Effector CD8-positive, alpha-beta T cell (primary cell): Measurements from ENCODE around the gene FXYD6.

Experiments
- DNase-seq: peaks from one replicate; lab custom pipeline; 2025; lab: John Stamatoyannopoulos, UW

The FXYD6 gene

DNA sequence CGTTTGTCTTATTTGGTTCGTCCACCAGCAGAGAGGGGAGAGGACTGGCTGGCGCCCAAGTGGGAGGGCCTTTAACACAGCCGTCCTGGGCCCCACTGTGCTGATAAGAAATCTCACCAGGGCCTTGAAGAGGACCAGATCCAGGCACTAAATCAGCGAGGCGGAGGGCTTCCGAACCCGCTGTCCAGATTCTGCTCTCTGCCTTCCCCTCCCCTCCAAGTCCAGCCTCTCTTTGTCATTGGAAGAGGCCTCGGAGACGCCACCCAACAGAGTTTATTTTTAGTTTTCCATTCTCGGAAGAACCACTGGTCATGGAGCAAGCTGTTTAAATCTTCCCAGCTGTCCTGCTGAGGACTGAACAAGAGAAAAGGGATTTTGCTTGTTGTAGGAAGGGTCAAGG, 9.3 kb upstream of the FXYD6 start:
- DNase-seq = no peak

DNA sequence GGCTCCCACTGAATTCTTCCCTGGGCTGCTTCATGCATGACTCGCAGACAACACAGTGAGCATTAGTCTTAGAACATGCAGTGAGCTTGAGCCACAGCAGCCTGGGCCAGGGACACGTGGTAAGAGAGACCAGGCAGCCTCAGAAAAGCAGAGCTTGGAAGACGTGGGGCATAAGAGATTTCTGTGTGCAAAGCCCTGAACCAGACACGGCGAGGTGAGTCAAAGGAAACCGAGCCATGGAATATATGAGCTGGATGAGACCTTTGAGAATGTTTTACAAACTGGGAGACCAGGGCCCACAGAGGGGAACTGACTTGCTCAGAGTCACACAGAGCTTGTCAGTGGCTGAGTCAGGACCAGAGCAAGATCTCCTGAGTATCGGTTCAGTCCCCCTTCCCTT, 8.5 kb upstream of the FXYD6 start:
- no peak for DNase-seq

DNA sequence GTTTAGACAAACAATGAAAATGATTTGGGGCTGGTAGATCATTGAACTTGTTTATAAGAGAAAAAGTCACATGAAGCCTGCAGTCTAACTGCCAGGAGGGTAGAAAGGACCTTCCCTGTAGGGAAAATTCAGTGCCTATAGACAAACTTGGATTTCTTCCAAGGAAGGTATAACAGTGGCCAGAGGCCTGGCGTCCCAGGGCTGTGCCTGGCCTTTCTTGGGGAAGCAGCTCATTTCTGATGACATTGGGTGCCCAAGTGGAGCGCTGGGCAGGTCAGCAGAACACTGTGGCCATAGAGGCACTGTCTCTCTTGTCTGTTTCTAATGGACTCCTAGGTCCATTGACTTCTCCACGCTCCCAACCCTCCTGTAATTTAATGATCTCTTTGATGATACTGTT, 6.6 kb upstream of the FXYD6 start:
- no peak for DNase-seq

DNA sequence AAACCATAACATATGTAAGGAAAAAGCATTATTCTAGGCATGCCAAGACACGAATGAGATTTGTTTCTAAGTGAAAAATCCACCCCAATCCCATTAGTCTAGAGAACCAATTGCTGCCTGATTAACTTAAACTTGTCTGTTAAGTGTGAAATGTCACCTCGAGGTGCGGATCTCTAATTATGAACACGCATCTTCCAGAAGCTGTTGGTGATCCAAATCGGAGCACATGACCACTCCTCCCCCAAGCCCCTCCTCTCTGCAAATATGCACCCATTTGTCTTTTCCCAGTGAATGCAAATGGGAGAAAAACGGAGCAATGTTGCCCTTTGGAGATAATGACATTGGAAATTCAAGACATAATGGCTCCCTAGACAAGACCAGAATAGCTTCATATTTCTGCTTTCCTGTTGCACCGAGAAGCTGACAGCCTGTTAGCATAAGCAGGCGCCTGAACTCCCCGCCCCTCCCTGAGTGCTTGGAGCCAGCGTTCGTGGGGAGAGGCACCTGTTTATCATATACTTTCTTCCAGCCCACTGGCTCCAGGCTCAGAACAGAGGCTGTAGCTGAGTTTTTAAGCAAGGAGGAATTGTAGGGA, 6.0 kb upstream of the FXYD6 start:
- no peak for DNase-seq

DNA sequence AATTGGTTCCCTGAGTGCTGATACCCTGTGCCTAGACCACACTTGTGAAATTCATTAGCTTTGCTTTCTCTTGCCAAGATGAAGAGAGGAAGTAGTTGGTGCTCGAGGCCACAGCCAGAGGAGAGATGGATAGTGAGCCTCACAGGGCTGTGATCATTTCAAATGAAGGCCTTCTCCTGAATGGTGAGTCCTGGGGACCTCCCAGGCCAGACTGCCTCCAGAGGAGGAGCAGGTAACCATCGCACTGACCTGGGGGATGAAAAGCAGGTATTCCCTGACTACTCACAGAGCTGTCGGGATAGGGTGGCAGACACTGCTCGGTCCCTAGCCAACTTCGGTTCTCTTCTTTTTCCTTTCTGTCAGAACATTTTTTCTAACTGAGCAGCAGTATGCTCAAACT, 4.8 kb upstream of the FXYD6 start:
- DNase-seq = no peak

DNA sequence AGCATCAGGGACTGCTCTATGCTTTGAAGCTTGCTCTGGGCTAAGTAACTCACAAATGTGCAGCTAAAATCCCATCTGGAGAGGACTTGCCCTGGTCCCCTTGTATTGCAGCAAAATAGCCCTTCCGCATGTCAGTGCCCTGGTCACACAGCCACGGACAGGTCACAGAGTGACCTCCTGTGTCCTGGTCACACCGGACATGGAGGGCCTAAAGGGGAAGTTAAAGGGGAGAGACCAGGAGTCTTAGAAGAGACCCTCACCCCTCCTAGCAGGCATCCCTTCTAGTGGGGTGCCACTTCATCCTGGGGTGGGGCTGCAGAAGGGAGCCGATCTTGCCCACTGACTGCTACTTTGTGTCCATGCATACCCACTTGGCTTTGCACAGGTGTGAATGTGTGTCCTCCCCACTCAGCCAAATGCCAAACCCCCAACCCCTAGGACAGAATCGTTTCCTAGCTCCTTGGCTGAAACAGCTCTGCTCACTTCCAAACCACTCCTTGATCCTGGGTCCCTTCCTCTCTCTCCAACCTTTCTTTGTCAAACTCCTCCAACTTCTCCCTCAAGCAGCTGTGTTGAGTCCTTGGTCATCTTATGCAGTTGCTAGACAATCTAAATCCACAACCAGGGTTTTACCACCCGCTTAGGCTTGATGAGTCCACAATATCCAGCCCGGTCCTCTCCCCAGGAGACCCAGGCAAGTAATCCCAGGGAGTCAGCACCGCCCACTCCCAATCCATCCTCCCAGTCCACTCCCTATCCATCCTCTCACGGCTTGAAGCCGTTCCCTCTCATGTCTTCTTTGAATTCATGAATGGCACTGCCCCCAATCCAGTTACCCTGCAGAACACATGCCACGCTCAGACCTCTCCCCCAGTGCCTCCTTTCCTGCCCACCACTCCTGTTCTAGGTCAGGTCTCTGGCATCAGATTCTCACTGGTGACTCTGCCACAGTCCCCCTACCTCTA, 3.3 kb upstream of the FXYD6 start:
- no peak for DNase-seq

DNA sequence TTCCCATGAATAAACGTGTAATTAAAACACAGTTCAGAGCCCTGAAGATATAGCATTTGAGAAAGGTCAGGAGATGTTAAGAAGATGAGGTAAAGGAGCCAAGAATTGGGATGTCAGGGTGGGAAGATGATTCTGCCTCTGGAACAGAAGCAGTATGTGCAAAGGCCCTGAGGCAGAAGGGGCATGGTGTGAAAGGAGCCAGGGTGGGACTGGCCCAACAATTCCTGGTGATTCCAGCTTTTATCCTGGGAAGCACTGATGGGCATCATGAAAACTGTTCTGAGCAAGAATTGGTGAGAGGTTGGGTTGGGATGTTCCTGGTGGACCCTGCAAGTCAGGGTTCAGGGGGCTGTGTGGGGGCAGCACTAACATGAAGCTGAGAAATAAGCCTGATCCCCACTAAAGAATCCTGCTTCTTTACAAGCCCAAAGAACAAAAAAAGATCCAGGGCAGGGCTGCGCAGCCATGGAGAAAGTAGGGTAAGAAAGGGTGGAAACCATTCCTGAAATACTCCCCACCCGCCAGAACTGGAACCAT, 2.5 kb upstream of the FXYD6 start:
- no peak for DNase-seq

DNA sequence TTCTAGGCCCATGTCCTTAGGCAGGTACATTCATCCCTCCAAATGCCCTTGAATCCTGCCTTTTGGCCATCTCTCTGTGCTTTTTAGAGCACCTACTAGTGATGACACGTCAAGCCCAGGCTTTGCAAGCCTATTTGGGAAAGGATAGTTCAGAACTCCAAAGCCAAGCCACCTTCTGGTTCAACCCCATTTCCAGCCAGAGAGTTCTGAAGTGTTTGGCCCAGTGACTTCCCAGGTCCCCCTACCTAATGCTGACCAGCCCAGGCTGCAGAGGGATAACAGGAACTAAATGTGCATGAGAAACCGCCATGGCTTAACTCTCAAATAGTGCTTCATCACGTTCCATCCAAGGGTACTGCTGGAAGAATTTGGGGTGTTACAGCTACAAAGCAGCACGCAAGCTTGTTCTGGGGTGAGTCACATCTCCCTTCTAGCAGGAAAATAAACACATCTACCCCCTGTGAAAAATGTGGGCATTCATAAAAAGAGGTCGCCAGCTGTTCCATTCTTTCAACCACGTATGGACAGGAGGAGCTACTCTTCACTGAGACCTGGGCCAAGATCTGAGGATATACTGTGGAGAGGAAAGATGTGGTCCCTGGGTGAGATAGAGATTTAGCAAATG, 2.0 kb upstream of the FXYD6 start:
- DNase-seq = no peak

DNA sequence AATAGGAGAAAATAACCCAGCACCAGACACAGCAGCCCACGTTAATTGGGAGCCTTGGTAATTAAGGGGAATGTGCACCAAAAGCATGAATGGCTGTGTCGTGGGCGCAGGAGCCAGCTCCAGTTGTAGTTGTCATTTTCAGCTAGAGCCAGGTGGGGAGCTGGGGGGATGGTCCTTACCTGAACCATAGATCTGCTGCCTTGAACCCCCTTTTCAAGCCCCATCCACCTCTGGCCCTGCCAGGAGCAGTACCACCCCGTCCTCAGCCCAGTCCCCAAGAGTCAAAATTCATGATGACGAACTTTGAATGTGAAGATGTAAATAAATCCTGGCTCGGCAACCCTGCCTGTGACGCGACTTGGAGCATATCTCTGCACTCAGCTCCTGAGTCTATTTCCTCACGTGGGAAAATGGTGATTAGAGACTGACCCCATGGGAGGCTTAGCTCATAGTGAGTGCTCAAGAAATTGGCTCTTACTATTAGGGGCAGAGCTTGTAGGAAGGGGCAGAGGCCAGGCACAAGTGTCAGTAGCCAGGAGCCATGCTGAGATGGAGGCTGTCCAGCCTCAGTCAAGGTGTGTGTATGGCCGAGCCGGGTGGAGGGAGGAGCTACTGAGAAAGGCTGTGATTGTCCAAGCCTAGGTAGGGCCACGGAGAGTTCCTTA, 794 bp upstream of the FXYD6 start:
- DNase-seq = no peak

DNA sequence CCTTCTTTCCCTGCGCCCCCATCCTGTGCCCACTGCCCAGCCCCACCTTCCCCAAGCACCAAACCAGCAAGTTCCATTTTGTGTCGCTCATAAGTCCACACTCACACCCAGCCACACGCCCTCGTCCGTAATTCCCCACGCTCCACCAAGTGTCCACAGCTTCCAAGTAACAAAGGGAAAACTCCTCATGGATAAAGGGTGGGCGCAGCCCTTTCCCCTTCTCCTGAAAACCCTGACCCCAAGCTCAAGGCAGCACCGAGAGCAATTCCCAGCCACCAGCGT, 458 bp downstream of the FXYD6 start:
- DNase-seq = no peak

DNA sequence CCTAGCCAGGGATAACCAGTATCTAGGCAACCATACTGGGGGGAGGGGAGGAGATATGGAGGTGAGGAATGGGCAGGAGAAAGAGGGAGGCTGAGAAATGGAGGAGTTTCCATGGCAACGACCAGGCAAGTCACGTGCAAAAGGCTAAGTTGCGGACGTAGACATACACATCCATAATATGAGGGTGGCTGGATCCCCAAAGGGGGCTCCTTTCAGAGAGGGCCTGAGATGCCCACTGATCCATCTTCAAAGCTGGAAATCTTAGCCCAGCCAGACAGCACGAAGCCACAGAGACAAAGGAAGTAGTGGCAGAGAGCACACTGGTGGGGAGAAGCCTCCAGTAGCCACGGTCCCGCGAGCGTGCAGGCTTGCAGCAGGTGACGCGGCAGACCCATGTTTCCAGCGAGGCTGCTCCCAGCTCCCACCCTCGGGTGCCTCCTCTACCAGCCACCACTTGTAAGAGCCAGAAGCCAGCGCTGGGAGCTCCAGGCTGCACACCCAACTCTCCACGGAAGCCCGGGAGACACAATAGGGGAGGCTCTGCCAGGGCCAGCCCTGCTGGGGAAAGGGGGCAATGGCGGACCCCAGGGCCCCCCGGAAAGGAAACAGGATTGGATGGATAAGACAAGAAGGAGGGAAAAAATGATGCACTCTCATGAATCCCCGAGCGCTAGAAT, 938 bp downstream of the FXYD6 start:
- no peak for DNase-seq

DNA sequence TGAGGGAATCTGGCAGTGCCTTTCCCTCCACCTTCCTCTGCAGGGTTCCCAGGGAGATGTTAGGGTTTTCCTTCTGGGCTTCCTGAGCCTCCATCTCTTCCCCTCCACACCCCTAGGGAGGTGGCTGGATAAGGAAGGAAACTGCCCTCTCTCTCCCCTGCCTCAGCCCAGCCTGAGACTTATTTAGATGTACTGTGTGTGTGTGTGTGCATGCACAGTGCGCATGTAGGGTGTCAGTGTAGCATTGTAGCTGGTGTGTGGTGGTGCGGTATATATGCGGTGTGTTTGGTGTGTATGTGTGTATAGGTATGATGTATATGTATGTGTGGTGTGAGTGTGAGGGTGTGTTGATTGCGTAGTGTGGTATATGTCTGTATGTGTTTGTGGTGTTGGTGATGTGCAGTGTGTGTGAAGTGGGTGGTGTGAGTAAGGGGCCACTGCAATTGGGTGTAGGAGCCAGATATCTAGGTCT, 1.5 kb downstream of the FXYD6 start:
- no peak for DNase-seq

DNA sequence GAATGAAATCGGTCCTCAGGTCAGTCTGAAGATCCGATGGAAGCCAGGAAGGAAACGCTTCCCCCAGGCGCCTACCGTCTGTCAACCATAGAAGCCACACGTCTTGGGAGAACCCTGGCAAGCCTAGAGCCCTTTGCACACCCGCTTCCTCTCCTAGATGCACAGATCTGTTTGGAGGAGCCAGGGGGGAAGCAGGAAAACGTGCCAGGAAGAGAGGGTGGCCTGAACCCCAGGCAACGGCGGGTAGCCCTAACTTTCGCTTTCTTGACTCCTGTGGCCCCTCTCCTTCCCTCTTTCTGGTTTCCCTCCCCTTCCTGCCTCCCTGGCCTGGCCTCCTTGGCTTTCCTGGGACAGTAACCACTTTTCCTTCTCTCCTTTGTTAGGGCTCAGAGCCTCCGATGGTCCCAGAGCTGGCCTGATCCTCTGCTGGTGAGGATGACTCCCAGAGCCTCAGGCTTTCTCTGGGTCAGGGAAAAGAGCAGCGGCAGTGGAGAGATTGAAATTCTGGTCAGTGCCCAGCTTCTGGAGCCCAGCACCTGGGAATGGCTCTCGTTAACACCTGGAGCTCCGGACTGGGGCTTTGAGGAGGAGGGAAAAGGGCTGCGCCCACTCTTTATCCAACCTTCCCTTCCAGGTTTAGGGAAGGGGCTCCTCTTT, 2.1 kb downstream of the FXYD6 start:
- DNase-seq = no peak

DNA sequence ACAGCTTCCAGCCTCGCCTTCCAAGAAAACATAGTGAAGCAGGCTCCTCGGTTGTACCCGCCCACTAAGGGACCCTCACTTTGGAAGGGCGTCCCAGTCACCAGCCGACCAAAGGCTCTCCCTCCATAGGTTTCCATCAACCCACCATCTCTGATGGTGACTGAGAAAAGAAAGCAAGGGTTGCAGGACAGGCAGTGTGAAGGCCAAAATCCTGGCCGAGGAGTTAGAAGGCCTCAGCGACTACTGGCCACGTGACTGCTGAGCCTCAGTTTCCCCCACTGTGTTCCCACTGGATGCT, 2.7 kb downstream of the FXYD6 start:
- DNase-seq = no peak

DNA sequence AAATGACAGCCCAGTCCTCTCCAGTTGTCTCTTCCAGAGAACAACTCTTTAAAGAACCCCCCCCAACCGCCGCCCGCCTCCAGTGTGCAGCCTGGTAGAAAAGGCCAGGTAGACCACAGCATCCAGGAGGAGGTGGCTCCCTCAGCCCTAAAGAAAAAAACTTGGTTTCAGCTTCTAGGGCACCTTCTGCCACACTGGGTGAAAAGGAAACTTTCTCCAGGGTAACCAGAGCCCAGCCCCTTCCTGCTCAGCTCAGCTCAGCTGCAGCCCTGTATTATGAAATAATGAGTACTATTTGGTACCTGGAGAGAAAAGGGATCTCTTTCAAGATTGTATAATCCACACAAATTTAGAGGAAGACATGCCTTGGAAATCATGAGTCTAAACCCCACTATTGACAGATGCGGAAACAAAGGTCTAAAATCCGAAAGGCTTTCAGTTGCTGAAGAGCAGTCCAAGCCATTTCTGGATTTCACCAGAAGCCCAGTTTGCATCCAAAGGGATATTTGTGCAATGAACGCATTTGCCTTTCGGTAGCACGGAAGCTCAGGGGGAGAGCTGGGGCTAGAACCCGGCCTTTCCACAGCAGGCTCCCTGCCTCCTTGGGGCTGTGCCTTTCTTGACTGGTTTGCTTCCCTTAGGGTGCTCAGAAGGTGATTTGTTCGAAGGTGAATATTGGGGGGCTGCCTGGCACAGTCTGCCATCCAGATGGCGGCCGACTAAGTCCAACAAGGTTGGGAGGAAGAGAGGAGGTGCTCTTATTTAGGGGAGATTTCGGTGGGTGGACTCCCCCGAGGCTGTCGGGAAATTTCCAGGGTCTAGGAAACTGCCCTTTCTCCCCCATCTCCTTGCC, 3.3 kb downstream of the FXYD6 start:
- DNase-seq = no peak

DNA sequence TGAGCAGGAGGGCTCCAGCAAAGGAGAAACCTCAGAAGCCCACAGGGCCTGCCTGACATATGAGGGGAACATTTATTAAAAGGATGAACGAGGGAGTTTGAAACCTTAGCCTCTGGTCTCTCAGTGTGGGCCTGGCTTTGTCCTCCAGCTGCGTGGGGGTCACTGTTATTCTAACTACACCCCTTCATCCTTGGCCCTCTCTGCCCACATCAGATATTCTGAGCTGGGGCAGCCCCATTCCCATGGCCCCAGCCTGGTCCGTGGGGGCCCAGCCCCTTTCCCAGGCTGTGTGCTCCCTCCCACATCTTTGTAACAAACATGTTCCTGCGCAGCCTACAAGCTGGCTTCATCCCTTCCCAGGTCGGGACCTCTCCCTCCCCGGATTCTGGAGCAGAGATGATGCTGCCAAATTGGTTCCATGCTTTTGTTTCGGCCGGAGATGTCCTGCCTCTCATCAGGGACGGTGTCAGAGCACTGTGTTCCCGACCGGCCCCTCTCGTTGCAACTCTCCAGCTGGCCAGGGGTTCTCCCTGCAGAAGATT, 4.0 kb downstream of the FXYD6 start:
- DNase-seq = no peak

DNA sequence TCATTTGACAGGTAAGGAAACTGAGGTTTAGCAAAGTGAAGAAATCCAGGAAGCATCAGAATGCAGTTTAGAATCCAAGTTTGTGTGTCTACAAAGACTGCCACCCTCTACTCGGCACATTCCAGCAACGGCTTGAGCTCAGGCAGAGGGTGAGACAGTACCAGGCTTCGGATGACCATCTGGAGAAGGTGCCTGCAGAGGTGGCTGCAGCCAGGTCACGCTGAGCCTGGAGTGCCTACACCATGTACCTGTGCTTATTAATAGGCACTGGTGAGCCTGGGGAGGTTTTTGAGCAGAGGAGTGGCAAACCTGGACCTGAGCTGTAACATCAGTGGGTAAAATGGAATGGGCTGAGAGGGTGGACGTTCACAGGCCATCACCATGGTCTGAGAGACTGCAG, 4.7 kb downstream of the FXYD6 start:
- DNase-seq = no peak

DNA sequence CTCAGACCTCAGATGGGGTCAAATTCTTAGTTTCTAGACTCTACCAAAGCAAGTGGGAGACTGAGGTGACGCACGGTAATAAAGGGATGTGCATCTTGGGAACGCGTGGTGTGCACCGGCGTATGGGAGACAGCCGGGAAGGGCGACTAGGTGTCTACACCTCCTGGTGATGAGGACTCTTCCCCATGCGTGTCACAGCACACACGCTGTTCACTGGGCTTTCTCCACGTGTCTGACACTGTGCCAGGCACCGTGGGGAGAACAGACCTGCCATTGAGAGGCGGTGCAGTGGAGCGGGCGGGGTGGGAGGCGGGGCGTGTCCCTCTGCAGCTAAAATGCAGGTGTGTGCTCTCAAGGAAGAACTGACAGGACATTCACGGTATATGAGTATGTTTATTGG, 5.3 kb downstream of the FXYD6 start:
- DNase-seq = no peak

DNA sequence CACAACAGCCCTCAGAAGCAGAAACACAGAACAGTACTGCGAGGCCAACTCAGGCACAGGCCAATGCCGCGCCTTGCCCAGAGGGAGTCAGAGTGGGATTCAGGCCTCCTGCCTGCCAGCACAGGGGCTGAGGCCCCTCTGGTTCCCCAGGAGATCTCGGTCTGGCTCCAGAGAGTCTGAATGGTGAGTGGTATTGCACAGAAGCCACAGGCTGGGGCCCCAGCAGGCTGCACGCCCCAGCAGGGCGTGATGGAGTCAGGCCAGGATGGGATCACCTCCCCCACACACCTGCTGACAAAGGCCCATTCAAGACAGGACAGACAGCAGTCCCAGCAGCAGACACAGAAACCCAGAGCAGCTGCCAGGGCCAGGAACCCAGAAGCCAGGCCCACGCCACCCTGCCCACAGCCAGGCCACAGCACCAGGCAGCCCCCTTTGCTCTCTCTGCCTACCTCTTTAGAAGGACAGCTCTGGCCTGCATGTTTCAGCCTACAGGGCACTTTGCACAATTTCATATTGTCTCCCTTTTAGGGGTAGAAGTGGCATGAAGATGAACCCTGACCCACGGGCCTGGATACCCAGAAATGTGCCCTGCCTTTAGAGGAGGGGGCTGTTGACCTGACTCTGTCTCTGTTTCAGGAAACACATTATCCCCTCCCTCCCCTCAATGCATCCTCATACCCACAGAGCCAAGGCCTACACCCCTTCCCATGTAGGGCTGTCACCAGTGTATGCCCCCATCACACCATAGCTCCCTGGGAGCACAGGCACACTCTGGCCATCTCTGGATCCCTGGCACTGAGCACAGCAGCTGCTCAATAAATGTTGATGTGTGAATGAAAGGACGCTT, 6.1 kb downstream of the FXYD6 start:
- no peak for DNase-seq
